Natural killer cell (primary cell): ENCODE measurements around the gene THSD4. TPM values are rescaled to one million over a fixed set of nuclear protein-coding genes. Genes with fewer than 3 reads are reported as not detected.

Experiments used
- ATAC-seq, 3 donors: fragments of 150-1000 bp in 2 of 3; fragments of 200-7000 bp in 1 of 3; cut with Tn5 transposase; 1 replicate in 1 of 3; 2 replicates in 2 of 3; pipeline ENCODE4 v1.10.0; 2021; ENCODE audit warnings: mild to moderate bottlenecking in 2 of 3, moderate library complexity in 2 of 3
- DNase-seq, 2 donors: peaks; one replicate each; pipeline versions ENCODE4 v3.0.0 to v3.0.0-alpha.2; 2013 to 2021; ENCODE audit warnings: mixed read lengths in 1 of 2
- H3K27ac ChIP-seq: one replicate; pipeline ENCODE4 v1.5.1; 2013; ENCODE audit warnings: mild to moderate bottlenecking, low read length
- H3K27me3 ChIP-seq: one replicate; pipeline ENCODE4 v1.6.1; 2013; ENCODE audit warnings: low read length; ENCODE audit not compliant: control insufficient read depth, insufficient read depth
- H3K36me3 ChIP-seq: one replicate; pipeline ENCODE4 v1.6.1; 2013; ENCODE audit warnings: low read length; ENCODE audit not compliant: control insufficient read depth, insufficient read depth
- H3K4me1 ChIP-seq: one replicate; pipeline ENCODE4 v1.6.1; 2013; ENCODE audit warnings: low read length; ENCODE audit not compliant: control insufficient read depth, insufficient read depth
- H3K4me3 ChIP-seq: one replicate; pipeline ENCODE4 v1.5.1; 2013; ENCODE audit warnings: low read length
- H3K9me3 ChIP-seq: one replicate; pipeline ENCODE4 v1.6.1; 2013; ENCODE audit warnings: low read length; ENCODE audit not compliant: control insufficient read depth, insufficient read depth
- H3K27ac Mint-ChIP-seq, 2 donors: one replicate each; pipeline ENCODE4 v1.8.0; 2022; ENCODE audit warnings: mild to moderate bottlenecking in 2 of 2, mixed read lengths in 2 of 2, moderate library complexity in 1 of 2
- H3K27me3 Mint-ChIP-seq, 2 donors: one replicate each; pipeline ENCODE4 v1.8.0; 2022; ENCODE audit warnings: low read depth in 2 of 2, mixed read lengths in 2 of 2
- H3K36me3 Mint-ChIP-seq: one replicate; pipeline ENCODE4 v1.8.0; 2022; ENCODE audit warnings: mixed read lengths
- H3K4me1 Mint-ChIP-seq, 2 donors: one replicate each; pipeline ENCODE4 v1.8.0; 2022; ENCODE audit warnings: mixed read lengths in 2 of 2
- H3K4me3 Mint-ChIP-seq: one replicate; pipeline ENCODE4 v1.8.0; 2022; ENCODE audit warnings: mild to moderate bottlenecking, moderate library complexity, mixed read lengths
- H3K9me3 Mint-ChIP-seq, 2 donors: one replicate each; pipeline ENCODE4 v1.8.0; 2022; ENCODE audit warnings: mixed read lengths in 2 of 2
- WGBS: methylation state at CpG from one replicate; pipeline ENCODE4 v1.1.7; 2013; ENCODE audit warnings: missing lambda C conversion rate; ENCODE audit not compliant: insufficient coverage; 5-methylcytosine and 5-hydroxymethylcytosine counted together
- intact Hi-C: fragments of 100-400 bp; cut with micrococcal nuclease; formaldehyde crosslinking; loops from one replicate; pipeline ENCODE4 v1.14.2; 2022
- total RNA-seq, 4 donors: library from RNA; stranded (reverse); fragments of 120-200 nt in 1 of 4; gene quantifications; one replicate each; pipeline versions ENCODE4 v1.2.3 to v1.2.4, GENCODE V29; 2013 to 2022
- TF ChIP-seq, protein P1 (sequence below): fragments of 200-600 bp; IDR thresholded peaks from one replicate; pipeline ENCODE4 v1.8.0; 2022; ENCODE audit warnings: antibody characterized with exemption

The THSD4 gene
- total RNA-seq, 3 donors from 2014 or later (not counting 1 experiment from before 2014, with no cell fraction given): not detected

DNA sequence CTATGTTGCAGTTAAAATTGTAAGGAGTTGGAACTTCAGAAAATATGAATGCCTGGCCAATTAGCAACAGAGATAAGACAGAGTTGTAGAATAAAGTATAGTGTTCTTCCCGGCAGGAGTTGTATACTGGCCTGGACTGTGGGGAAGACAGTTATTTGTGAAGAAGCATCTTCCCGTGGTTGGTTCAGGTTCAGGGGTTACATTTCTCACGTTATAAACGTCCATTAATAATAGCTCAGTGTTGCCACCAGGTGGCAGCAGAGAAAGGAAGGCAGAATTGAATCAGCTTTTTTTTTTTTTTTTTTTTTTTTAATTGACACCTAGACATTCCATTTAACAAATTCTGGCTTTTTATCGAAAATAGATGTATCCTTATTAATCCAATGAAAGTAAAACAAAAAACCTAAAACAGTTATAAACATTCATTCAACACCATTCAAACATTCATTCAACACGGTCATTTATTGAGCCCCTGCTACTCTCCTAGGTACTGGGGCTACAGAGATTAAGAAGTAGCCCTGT lies 628.7 kb downstream of the THSD4 start:
- Histone ChIP-seq H3K36me3 (no peaks in the 10 kb centered on the region), H3K4me3 (no peak overlapping the region), H3K27me3 (no peaks in the 10 kb centered on the region), H3K27ac (no peak overlapping the region), H3K9me3 (no peaks in the 10 kb centered on the region), H3K4me1 (no peaks in the 10 kb centered on the region)
- Mint-ChIP-seq H3K9me3 (no peaks in the 10 kb centered on the region), H3K4me3 (no peak overlapping the region), H3K27me3 (peaks cover 9 to 10% of the 10 kb centered on the region in 2 donors), H3K4me1 (no peaks in the 10 kb centered on the region), H3K27ac (no peak overlapping the region), H3K36me3 (no peaks in the 10 kb centered on the region)
- intact Hi-C loops: loop anchor here (1.0 kb wide), 2 partner anchors 57 to 412 kb away; no protein-coding TSS in a partner anchor
- 29% methylated on average over 5 of the region's 6 CpGs for WGBS
- TF ChIP-seq, protein P1, sequence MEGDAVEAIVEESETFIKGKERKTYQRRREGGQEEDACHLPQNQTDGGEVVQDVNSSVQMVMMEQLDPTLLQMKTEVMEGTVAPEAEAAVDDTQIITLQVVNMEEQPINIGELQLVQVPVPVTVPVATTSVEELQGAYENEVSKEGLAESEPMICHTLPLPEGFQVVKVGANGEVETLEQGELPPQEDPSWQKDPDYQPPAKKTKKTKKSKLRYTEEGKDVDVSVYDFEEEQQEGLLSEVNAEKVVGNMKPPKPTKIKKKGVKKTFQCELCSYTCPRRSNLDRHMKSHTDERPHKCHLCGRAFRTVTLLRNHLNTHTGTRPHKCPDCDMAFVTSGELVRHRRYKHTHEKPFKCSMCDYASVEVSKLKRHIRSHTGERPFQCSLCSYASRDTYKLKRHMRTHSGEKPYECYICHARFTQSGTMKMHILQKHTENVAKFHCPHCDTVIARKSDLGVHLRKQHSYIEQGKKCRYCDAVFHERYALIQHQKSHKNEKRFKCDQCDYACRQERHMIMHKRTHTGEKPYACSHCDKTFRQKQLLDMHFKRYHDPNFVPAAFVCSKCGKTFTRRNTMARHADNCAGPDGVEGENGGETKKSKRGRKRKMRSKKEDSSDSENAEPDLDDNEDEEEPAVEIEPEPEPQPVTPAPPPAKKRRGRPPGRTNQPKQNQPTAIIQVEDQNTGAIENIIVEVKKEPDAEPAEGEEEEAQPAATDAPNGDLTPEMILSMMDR: peak; percentile 84
- ATAC-seq: peak in 2 of 3 donors; percentile 42 to 60
- DNase-seq: peak in 1 of 2 donors; percentile 78

- Mint-ChIP-seq H3K27me3 (peaks cover 9 to 10% of the 10 kb centered on the region in 2 donors), H3K36me3 (no peaks in the 10 kb centered on the region), H3K27ac (no peak overlapping the region), H3K4me3 (no peak overlapping the region), H3K9me3 (no peaks in the 10 kb centered on the region), H3K4me1 (no peaks in the 10 kb centered on the region)
- Histone ChIP-seq H3K27ac (no peak overlapping the region), H3K4me3 (no peak overlapping the region), H3K4me1 (no peaks in the 10 kb centered on the region), H3K36me3 (no peaks in the 10 kb centered on the region), H3K27me3 (no peaks in the 10 kb centered on the region), H3K9me3 (no peaks in the 10 kb centered on the region)
- WGBS: 85% methylated on average over 17 of the region's 17 CpGs
- TF ChIP-seq, protein P1: no peak
- DNase-seq (no peak), ATAC-seq (peak in 1 of 3 donors; percentile 18)
- intact Hi-C loops: no loop called here
Measured at GRCh38 chr15:71746719-71747118, 631.4 kb downstream of the THSD4 start.

GRCh38 chr15:71747128-71748083 lies 632.1 kb downstream of the THSD4 start:
- Histone ChIP-seq H3K36me3 (no peaks in the 10 kb centered on the region), H3K4me1 (no peaks in the 10 kb centered on the region), H3K9me3 (no peaks in the 10 kb centered on the region), H3K27me3 (no peaks in the 10 kb centered on the region), H3K4me3 (no peak overlapping the region), H3K27ac (no peak overlapping the region)
- H3K27me3 Mint-ChIP-seq: peaks cover 8 to 9% of the 10 kb centered on the region in 2 donors
- ATAC-seq (peak in 1 of 3 donors; percentile 24), DNase-seq (no peak)
- H3K27ac Mint-ChIP-seq: no peak overlapping the region
- intact Hi-C loops: no loop called here
- H3K4me1 Mint-ChIP-seq: peaks cover 3 to 4% of the 10 kb centered on the region in 2 donors
- no peaks in the 10 kb centered on the region for H3K9me3 Mint-ChIP-seq
- 68% methylated on average over 12 of the region's 12 CpGs for WGBS
- H3K4me3 Mint-ChIP-seq: no peak overlapping the region
- no peaks in the 10 kb centered on the region for H3K36me3 Mint-ChIP-seq
- TF ChIP-seq, protein P1: no peak
